T47D (cell line): ENCODE results near the gene FRYL.
"Not testable (repeated sequence)": the region's sequence is repeated elsewhere in the genome, so short reads cannot be mapped to it uniquely, and the experiment has no call there.

Experiments used
- DNase-seq, 2 experiments: peaks; one replicate each; pipeline versions ENCODE4 v3.0.0 to v3.0.0-alpha.2; 2011 to 2012; ENCODE audit warnings: low read depth in 1 of 2, low spot score in 1 of 2
- JUND ChIP-seq: IDR thresholded peaks from 2 replicates; pipeline ENCODE4 v1.6.1; 2012; ENCODE audit warnings: low read depth
- in situ Hi-C: cut with HindIII; loops from 2 replicates; pipeline ENCODE4 v1.10.0; 2016; ENCODE audit warnings: low sequenced_read_pairs, low pct_unique_long_range_greater_than_20kb

Gene FRYL

GRCh38 chr4:48475770-48476169 is 304.3 kb downstream of the FRYL start:
- in situ Hi-C loops, result no loop called here
- TF ChIP-seq JUND, result no peak
- DNase-seq, result no peak

GRCh38 chr4:48472794-48473193 is 307.3 kb downstream of the FRYL start:
- DNase-seq, result no peak
- TF ChIP-seq JUND, result no peak
- in situ Hi-C loops, result no loop called here

- in situ Hi-C loops, result no loop called here
- TF ChIP-seq JUND, result no peak
- no peak for DNase-seq
These were observed 309.5 kb downstream of the FRYL start for GRCh38 chr4:48470570-48470969.

GRCh38 chr4:48470137-48470536 is 309.9 kb downstream of the FRYL start:
- TF ChIP-seq JUND, result no peak
- DNase-seq, result no peak
- in situ Hi-C loops, result no loop called here

DNA sequence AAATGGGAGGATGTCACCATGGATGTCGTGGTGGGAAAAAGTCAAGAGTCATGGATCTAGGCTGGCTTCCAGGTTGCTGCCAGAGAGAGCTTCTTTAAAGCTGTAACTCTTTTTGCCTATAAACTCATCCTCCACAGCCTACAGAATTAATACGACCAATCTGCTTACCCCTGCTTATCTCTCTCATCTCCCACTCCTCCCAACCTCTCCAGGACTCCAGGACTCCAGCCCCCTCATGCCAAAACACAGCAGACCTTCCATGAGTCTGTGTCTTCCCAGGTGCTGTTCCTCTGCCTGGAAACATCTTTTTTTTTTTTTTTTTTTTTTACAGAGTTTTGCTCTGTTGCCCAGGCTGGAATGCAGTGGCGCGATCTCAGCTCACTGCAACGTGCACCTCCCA is 312.2 kb downstream of the FRYL start:
- in situ Hi-C loops, result no loop called here
- no peak for TF ChIP-seq JUND
- no peak for DNase-seq

DNA sequence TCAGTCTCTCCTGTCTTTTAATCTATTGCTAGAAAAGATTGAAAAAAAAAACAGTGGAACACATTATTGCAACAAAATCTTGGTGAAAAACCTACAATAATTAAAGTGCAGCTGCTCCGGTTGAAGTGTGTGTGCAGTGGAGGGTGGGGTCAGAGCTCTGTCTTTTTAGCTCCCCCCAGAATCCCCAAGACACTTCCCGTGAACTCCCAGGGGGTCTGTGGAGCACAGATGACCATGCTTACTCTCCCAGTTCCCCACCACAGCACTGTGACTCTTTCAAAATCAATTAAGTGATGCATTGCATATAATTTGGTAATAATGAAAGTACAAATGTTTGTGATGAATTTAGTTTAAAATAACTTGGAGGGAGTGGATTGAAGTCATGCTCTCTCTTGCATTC is 312.6 kb downstream of the FRYL start:
- TF ChIP-seq JUND, result no peak
- in situ Hi-C loops, result no loop called here
- no peak for DNase-seq

DNA sequence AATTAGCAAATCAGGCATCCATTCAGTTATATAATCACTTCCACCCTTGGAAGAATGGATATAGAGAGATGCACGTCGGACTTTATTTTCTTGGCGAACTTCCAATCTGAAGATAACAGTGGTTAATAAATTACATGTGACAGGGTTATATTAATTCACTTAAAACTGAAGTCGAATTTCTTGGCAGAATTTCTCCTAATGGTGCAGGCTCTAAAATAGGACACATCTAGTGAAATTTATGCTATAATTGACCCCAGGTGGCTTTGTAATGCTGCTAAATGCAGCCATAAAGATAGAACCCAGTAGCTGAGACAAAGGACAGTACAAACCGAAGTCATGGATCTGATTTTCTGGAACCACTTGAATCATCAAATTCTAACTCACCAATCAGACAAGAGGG is 317.7 kb downstream of the FRYL start:
- no peak for TF ChIP-seq JUND
- no peak for DNase-seq
- in situ Hi-C loops, result no loop called here

DNA sequence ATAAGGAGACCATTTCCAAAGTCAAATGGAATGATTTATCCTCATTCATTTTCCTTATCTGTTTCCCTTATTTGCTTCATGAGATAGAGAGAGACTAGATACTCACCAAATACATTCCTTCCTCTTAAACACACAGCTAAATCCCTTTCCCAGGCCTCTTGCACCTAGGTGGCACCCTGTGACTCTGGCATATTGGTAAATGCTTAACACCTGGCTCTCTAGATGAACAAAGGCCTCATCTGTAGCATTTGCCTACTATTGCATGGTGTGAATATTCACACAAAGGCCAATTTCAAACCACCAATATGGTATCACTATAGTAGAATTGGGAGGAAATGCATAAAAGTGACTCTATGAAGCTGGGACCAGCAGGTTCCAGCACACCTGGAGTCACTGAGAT is 319.1 kb downstream of the FRYL start:
- no peak for TF ChIP-seq JUND
- in situ Hi-C loops, result no loop called here

GRCh38 chr4:48454591-48454990 is 325.5 kb downstream of the FRYL start:
- in situ Hi-C loops, result no loop called here
- no peak for DNase-seq
- no peak for TF ChIP-seq JUND

More for the DNA sequence above, 319.1 kb downstream of the FRYL start:
- DNase-seq, result no peak

DNA sequence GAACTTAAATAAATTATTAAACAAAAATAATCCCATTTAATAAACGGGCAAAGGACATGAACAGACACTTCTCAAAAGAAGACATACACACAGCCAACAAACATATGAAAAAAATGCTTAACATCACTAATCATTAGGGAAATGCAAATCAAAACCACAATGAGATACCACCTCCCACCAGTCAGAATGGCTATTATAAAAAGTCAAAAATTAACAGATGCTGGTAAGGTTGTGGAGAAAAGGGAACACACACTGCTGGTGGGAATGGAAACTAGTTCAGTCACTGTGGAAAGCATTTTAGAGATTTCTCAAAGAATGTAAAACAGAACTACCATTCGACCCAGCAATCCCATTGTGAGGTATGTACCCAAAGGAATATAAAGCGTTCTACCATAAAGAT is 328.4 kb downstream of the FRYL start:
- in situ Hi-C loops, DNase-seq: not testable (repeated sequence)

DNA sequence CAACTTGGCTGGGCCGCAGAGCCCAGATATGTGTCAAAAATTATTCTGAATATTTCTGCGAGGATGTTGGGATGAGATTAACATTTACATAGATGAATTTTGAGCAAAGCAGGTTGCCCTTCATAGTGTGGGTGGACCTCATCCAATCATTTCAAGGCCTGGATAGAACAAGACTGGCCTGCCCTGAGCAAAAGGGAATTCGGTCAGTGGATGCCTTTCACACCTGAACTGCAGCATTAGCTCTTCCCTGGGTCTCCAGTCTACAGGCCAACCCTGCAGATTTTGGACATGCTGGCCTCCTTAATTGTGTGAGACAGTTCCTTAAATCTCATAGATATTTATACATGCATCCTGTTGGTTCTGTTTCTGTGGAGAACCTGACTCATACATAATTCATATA is 329.3 kb downstream of the FRYL start:
- in situ Hi-C loops, result no loop called here
- no peak for DNase-seq

GRCh38 chr4:48449151-48449550 is 330.9 kb downstream of the FRYL start:
- no peak for TF ChIP-seq JUND
- DNase-seq, result no peak
- in situ Hi-C loops, result no loop called here

More for the DNA sequence above, 329.3 kb downstream of the FRYL start:
- no peak for TF ChIP-seq JUND
